ENCODE measurements around the gene RNF166. TPM values are rescaled to one million over a fixed set of nuclear protein-coding genes. Genes with fewer than 3 reads are reported as not detected.

RNF166 gene
- polyA plus RNA-seq, 3 donors: 99.3 to 255 (median 120) TPM

- no peaks in the 10 kb centered on the region for H3K36me3 ChIP-seq (replicated peaks in 1 of 2; ENCODE audit: control insufficient read depth in 1 of 2, insufficient read depth in 2 of 2, low read length in 2 of 2)
- H3K4me2 ChIP-seq (replicated peaks; ENCODE audit: extremely low read depth, low read length, poor library complexity, severe bottlenecking): no peak overlapping the region
- no peaks in the 10 kb centered on the region for H3K27me3 ChIP-seq (ENCODE audit: control insufficient read depth in 2 of 2, insufficient read depth in 2 of 2, low read length in 2 of 2)
- peaks cover 2% of the 10 kb centered on the region for H3K79me2 ChIP-seq (ENCODE audit: insufficient read depth, low read length)
- H3K36me3 Mint-ChIP-seq: peaks cover 5 to 18% of the 10 kb centered on the region in 2 donors
- peak overlapping the region in 1 of 7 donors; percentile 38 for H3K27ac Mint-ChIP-seq
- no peak overlapping the region for H3K27ac ChIP-seq (ENCODE audit: low read depth in 1 of 2, low read length in 2 of 2)
- intact Hi-C loops (cut with micrococcal nuclease): loop anchor here in 1 of 2 donors (10.0 kb wide), 1 partner anchor 93 kb away; the partner anchor contains the start of gene ZC3H18
- H3K4me1 ChIP-seq (ENCODE audit: control insufficient read depth in 1 of 2, insufficient read depth in 2 of 2, low read length in 2 of 2): peaks cover 11 to 14% of the 10 kb centered on the region in 2 donors
- H4K20me1 ChIP-seq (ENCODE audit: insufficient read depth, low read length): no peaks in the 10 kb centered on the region
- H3K4me3 Mint-ChIP-seq: no peak overlapping the region
- no peak for TF ChIP-seq CTCF (IDR thresholded peaks at IDR 0.05)
- H2AFZ ChIP-seq (ENCODE audit: insufficient read depth, low read depth, low read length, poor library complexity, severe bottlenecking): no peak overlapping the region
- WGBS (ENCODE audit: insufficient coverage): 92% methylated on average over 2 of the region's 5 CpGs
- peaks cover 0 to 5% (median 2%) of the 10 kb centered on the region in 3 donors for H3K27me3 Mint-ChIP-seq (ENCODE audit: low read depth in 3 of 3)
- H3K9me3 Mint-ChIP-seq: peaks cover 0 to 2% (median 0%) of the 10 kb centered on the region in 7 donors
- peaks cover 6% of the 10 kb centered on the region for H3K4me1 Mint-ChIP-seq
- H3K4me3 ChIP-seq (replicated peaks in 1 of 3; ENCODE audit: low read depth in 2 of 3, low read length in 3 of 3): no peak overlapping the region
- DNase-seq: no peak
- H3K9ac ChIP-seq (ENCODE audit: insufficient read depth, low read length, poor library complexity, severe bottlenecking): no peak overlapping the region
- no peaks in the 10 kb centered on the region for H3K9me3 ChIP-seq (replicated peaks in 1 of 2; ENCODE audit: control insufficient read depth in 1 of 2, insufficient read depth in 1 of 2, low read length in 2 of 2)
Measured at GRCh38 chr16:88667461-88667860, 38.7 kb downstream of the RNF166 start.

GRCh38 chr16:88665570-88665969, 40.6 kb downstream of the RNF166 start:
- 100% methylated on average over 1 of the region's 3 CpGs for WGBS (ENCODE audit: insufficient coverage)
- Histone ChIP-seq H3K79me2 (ENCODE audit: insufficient read depth, low read length) (peaks cover 6% of the 10 kb centered on the region), H3K9ac (ENCODE audit: insufficient read depth, low read length, poor library complexity, severe bottlenecking) (no peak overlapping the region), H4K20me1 (ENCODE audit: insufficient read depth, low read length) (no peaks in the 10 kb centered on the region), H3K36me3 (replicated peaks in 1 of 2; ENCODE audit: control insufficient read depth in 1 of 2, insufficient read depth in 2 of 2, low read length in 2 of 2) (no peaks in the 10 kb centered on the region), H3K27me3 (ENCODE audit: control insufficient read depth in 2 of 2, insufficient read depth in 2 of 2, low read length in 2 of 2) (no peaks in the 10 kb centered on the region), H2AFZ (ENCODE audit: insufficient read depth, low read depth, low read length, poor library complexity, severe bottlenecking) (no peak overlapping the region), H3K4me2 (replicated peaks; ENCODE audit: extremely low read depth, low read length, poor library complexity, severe bottlenecking) (no peak overlapping the region), H3K4me1 (ENCODE audit: control insufficient read depth in 1 of 2, insufficient read depth in 2 of 2, low read length in 2 of 2) (peaks cover 20 to 21% of the 10 kb centered on the region in 2 donors), H3K4me3 (replicated peaks in 1 of 3; ENCODE audit: low read depth in 2 of 3, low read length in 3 of 3) (no peak overlapping the region), H3K9me3 (replicated peaks in 1 of 2; ENCODE audit: control insufficient read depth in 1 of 2, insufficient read depth in 1 of 2, low read length in 2 of 2) (no peaks in the 10 kb centered on the region), H3K27ac (ENCODE audit: low read depth in 1 of 2, low read length in 2 of 2) (no peak overlapping the region)
- Mint-ChIP-seq H3K27ac (no peak overlapping the region), H3K36me3 (peaks cover 5 to 18% of the 10 kb centered on the region in 2 donors), H3K4me1 (peaks cover 19% of the 10 kb centered on the region), H3K27me3 (ENCODE audit: low read depth in 3 of 3) (peaks cover under 1 to 3% (median 2%) of the 10 kb centered on the region in 3 donors), H3K4me3 (no peak overlapping the region), H3K9me3 (peaks cover 0 to 2% (median 0%) of the 10 kb centered on the region in 7 donors)
- TF ChIP-seq CTCF (IDR thresholded peaks at IDR 0.05): no peak
- intact Hi-C loops (cut with micrococcal nuclease): loop anchor here (2.0 to 10.0 kb wide), 2 partner anchors 13 to 91 kb away; partner anchors contain the start of gene ZC3H18 (in 1 of the 2)
- DNase-seq: no peak

Measured in CD14-positive monocyte (primary cell).